ENCODE measurements around the gene MPDZ.
"Not testable (repeated sequence)": the region's sequence is repeated elsewhere in the genome, so short reads cannot be mapped to it uniquely, and the experiment has no call there.

Gene MPDZ

DNA sequence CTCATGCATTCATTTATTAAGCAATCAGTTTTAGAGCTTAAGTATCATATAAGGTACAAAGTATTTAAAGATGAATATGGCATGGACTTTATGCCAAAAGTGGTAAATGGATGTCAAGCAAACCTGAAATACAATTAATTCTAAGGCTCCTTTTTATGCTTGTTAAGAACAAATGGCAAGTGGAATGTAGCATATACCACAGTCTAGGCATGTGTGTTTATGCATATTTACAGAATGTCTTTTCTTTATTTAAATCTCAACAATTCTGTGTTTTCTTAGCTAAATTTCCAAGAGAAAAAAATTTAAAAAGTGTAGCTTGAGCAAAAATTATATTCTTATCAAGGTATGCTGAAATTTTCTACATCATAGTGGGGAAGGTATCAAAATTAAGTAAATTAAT lies 39.8 kb downstream of the MPDZ start:
- no peak overlapping the region for H3K4me3 ChIP-seq (ENCODE audit: low read depth, low read length)
- TF ChIP-seq, protein P1, sequence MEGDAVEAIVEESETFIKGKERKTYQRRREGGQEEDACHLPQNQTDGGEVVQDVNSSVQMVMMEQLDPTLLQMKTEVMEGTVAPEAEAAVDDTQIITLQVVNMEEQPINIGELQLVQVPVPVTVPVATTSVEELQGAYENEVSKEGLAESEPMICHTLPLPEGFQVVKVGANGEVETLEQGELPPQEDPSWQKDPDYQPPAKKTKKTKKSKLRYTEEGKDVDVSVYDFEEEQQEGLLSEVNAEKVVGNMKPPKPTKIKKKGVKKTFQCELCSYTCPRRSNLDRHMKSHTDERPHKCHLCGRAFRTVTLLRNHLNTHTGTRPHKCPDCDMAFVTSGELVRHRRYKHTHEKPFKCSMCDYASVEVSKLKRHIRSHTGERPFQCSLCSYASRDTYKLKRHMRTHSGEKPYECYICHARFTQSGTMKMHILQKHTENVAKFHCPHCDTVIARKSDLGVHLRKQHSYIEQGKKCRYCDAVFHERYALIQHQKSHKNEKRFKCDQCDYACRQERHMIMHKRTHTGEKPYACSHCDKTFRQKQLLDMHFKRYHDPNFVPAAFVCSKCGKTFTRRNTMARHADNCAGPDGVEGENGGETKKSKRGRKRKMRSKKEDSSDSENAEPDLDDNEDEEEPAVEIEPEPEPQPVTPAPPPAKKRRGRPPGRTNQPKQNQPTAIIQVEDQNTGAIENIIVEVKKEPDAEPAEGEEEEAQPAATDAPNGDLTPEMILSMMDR (IDR thresholded peaks at IDR 0.05; ENCODE audit: control insufficient read depth, extremely low read depth, insufficient read depth), result no peak
- no peak for DNase-seq (ENCODE audit: low read depth)

DNA sequence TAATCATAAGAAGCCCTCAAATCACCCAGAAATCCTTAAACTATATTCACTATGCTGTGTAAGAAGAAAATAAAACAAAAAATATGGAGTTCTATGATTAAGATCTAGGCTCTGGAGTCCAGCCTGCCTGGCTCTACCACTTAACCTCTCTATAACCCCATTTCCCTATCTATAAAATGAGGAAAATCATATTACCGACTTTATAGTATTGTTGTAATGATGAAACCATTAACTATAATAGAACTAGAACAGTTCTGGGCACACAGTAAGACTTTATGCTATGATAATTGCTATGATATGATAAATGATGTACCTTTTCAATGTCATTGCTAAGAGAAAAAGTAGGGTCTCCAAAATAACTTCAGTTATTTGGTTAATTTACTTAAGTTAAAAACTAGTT lies 40.3 kb downstream of the MPDZ start:
- H3K4me3 ChIP-seq (ENCODE audit: low read depth, low read length), result no peak overlapping the region
- TF ChIP-seq, protein P1 (IDR thresholded peaks at IDR 0.05; ENCODE audit: control insufficient read depth, extremely low read depth, insufficient read depth), result no peak
- no peak for DNase-seq (ENCODE audit: low read depth)

DNA sequence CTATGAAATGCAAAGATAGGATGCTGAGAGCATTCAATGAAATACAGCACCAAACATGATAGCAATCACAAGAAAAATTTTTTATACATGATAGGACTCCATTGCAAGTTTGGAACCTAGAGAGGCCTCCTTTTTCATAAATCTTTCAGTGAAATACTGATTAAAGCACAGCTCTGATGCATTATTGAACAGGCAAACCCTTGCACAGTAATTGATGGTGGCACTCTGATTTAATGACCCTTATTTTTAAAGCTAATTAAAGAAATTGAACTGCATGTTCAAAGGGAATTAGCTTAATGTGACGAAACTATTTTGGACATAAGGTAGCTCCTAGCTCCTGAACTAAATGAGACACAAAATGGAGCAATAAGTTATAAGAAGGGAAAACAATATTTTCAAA lies 44.6 kb downstream of the MPDZ start:
- TF ChIP-seq, protein P1 (IDR thresholded peaks at IDR 0.05; ENCODE audit: control insufficient read depth, extremely low read depth, insufficient read depth), result no peak
- no peak overlapping the region for H3K4me3 ChIP-seq (ENCODE audit: low read depth, low read length)
- DNase-seq (ENCODE audit: low read depth), result no peak

DNA sequence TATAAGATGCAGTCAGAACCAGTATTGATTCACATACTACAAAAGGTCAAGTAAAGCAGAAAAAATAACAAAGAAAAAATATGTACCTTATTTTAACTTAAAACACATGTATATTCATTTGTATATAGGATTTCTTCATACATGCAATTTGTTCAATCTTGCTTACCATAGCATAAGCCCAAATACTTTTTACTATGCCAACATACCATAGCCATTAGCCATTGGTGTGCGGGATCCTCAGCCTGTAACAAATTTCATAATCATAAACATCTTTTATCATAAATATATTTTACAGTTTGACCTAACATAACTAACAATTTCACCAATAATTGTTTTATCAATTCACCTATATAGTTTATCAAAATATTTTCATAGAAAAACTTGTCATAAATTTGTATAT lies 51.1 kb downstream of the MPDZ start:
- no peak for DNase-seq (ENCODE audit: low read depth)
- TF ChIP-seq, protein P1 (IDR thresholded peaks at IDR 0.05; ENCODE audit: control insufficient read depth, extremely low read depth, insufficient read depth), result no peak
- H3K4me3 ChIP-seq (ENCODE audit: low read depth, low read length), result no peak overlapping the region

DNA sequence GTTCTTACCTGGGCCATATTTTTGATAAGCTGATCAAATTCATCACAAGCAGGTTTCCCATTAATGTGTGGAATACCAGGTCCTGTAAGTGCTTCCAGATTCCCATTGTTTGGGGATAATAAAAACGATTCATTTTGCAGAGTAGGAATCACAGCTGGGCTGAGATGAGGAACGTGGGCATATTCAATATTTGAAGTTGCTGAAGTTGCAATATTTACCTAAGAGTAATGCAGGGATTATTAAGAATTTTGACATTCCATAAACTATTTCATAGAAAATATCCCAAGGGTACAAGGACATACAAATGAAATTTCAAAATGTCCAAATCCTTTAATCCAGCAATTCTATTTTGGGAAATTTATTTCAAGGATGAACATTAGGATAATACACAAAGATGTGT lies 55.1 kb downstream of the MPDZ start:
- no peak overlapping the region for H3K4me3 ChIP-seq (ENCODE audit: low read depth, low read length)
- TF ChIP-seq, protein P1 (IDR thresholded peaks at IDR 0.05; ENCODE audit: control insufficient read depth, extremely low read depth, insufficient read depth), result no peak
- no peak for DNase-seq (ENCODE audit: low read depth)

DNA sequence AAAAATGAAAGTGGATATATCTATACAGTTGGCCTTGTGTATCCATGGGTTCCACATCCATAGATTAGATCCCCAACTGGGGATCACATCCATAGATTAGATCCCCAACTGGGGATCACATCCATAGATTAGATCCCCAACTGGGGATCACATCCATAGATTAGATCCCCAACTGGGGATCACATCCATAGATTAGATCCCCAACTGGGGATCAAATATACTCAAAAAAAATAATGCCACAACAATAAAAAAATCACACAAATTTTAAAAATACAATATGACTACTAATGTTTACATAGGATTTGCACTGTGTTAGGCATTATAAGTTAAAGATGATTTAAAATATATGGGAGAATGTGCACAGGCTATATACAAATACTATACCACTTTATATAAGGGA lies 56.8 kb downstream of the MPDZ start:
- DNase-seq (ENCODE audit: low read depth), result not testable (repeated sequence)

DNA sequence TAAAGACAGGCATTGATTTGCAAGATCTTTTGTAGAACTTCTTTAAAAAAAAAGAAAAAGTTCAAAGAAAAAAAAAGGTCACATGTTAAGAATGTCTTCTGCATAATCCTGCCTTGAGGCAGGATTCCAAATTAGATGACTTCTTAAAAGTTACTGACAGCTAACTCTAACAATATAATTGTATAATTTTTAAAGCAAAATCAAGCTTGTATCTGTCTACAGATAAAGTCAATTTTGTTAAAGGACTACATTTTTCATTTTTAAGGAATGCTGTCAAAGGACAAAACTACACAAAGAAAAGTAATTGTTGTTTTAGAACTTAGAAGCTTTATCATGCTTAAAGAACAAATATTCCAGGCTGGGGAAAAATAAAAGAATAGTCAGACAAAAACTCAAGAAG lies 57.8 kb downstream of the MPDZ start:
- DNase-seq (ENCODE audit: low read depth), result no peak
- no peak overlapping the region for H3K4me3 ChIP-seq (ENCODE audit: low read depth, low read length)
- TF ChIP-seq, protein P1 (IDR thresholded peaks at IDR 0.05; ENCODE audit: control insufficient read depth, extremely low read depth, insufficient read depth), result no peak

More for the DNA sequence above, 56.8 kb downstream of the MPDZ start:
- H3K4me3 ChIP-seq (ENCODE audit: low read depth, low read length), result not testable (repeated sequence)
